Activated naive CD8-positive, alpha-beta T cell treated with anti-CD3 and anti-CD28 coated beads, Interleukin-2, amount 10 ng/mL, durations not matched to agents 7 days and 5 days (primary cell): ENCODE measurements around the gene ZNF236. TPM values are rescaled to one million over a fixed set of nuclear protein-coding genes. Genes with fewer than 3 reads are reported as not detected.

Experiments used
- ATAC-seq: fragments of 150-1000 bp; cut with Tn5 transposase; one replicate; pipeline ENCODE4 v1.10.0; 2021; ENCODE audit warnings: low read depth, moderate library complexity
- POLR2A ChIA-PET: fragments of 350-600 bp; sonication (Branson Sonifier 250); formaldehyde crosslinking; loops from one replicate; lab custom pipeline; 2021; ENCODE audit warnings: antibody characterized with exemption; lab: Charles Lee
- DNase-seq: peaks from one replicate; pipeline ENCODE4 v3.0.0; 2021
- H3K27ac Mint-ChIP-seq: one replicate; pipeline ENCODE4 v1.8.0; 2022; ENCODE audit warnings: mild to moderate bottlenecking, mixed read lengths
- H3K27me3 Mint-ChIP-seq: one replicate; pipeline ENCODE4 v1.8.0; 2022; ENCODE audit warnings: mild to moderate bottlenecking, moderate library complexity, mixed read lengths
- H3K36me3 Mint-ChIP-seq: one replicate; pipeline ENCODE4 v1.8.0; 2021; ENCODE audit warnings: mild to moderate bottlenecking, mixed read lengths
- H3K4me1 Mint-ChIP-seq: one replicate; pipeline ENCODE4 v1.8.0; 2021; ENCODE audit warnings: mixed read lengths
- H3K4me3 Mint-ChIP-seq: one replicate; pipeline ENCODE4 v1.8.0; 2022; ENCODE audit warnings: mild to moderate bottlenecking, moderate library complexity, mixed read lengths
- H3K9me3 Mint-ChIP-seq: one replicate; pipeline ENCODE4 v1.8.0; 2021; ENCODE audit warnings: mixed read lengths
- total RNA-seq, 2 experiments: library from RNA; stranded (reverse); gene quantifications; one replicate each; pipeline ENCODE4 v1.2.3, GENCODE V29; 2021

Gene ZNF236
- total RNA-seq, 2 experiments from 2014 or later = 23.7 to 25.5 TPM

DNA sequence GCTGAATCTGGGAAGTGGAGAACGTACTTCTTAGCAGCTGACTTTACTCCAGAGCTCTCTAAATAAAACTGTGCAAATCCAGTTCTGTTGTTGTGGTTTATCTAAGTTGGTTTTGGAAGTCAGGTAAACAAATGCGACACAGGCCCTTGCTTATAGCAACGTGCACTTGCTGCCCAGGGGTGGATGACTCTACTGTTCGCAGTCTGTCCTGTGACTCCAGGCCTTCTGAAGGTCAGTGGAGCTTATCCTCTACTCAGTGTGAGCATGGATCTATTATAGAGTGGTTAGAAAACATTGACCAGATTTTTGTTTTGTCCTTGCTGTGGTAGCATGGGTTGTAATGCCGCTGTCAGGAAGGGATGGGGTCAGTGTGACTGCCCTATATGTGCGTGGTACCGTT lies 89.1 kb downstream of the ZNF236 start:
- POLR2A ChIA-PET = no interaction called here

DNA sequence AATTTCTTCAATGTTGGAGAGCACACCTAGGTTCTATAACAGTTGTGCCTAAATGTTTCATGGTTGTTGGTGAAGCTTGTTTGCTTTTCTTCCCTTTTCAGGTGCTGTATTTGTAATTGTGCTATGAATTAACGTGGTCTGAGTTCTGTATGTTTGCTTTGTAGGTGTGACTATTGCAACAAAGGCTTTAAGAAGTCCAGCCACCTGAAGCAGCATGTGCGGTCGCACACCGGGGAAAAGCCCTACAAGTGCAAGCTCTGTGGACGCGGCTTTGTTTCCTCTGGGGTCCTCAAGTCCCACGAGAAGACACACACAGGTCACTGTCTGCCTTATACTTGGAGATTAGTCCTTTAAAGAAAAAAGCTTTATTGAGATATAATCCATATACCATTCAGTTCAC lies 91.2 kb downstream of the ZNF236 start:
- ATAC-seq (no peak), DNase-seq (no peak)
- peaks cover 11% of the 10 kb centered on the region for H3K36me3 Mint-ChIP-seq
- no peaks in the 10 kb centered on the region for H3K27me3 Mint-ChIP-seq
- no peak overlapping the region for H3K4me3 Mint-ChIP-seq
- H3K4me1 Mint-ChIP-seq = no peaks in the 10 kb centered on the region
- POLR2A ChIA-PET = no interaction called here
- no peak overlapping the region for H3K27ac Mint-ChIP-seq
- H3K9me3 Mint-ChIP-seq = no peaks in the 10 kb centered on the region

More for the DNA sequence above, 89.1 kb downstream of the ZNF236 start:
- Mint-ChIP-seq H3K27ac (no peak overlapping the region), H3K9me3 (no peaks in the 10 kb centered on the region), H3K36me3 (peaks cover 9% of the 10 kb centered on the region), H3K4me3 (no peak overlapping the region), H3K27me3 (no peaks in the 10 kb centered on the region), H3K4me1 (no peaks in the 10 kb centered on the region)
- DNase-seq (no peak), ATAC-seq (no peak)

DNA sequence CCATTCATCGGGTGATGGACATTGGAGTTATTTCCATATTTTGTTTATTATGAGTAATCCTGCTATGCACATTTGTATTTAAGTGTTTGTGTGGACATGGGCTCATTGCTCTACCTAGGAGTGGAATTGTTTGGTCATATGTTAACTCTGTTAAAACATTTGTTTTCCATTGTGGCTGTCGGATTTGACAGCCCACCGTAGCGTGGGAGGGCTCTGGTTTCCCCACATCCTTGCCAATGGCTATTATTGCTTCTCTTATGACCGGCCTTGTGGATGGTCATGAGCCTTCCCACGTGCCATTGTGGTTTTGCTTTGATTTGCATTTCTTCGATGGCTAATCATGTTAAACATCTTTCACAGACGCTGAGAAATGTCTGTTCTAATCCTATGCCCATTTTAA lies 92.0 kb downstream of the ZNF236 start:
- Mint-ChIP-seq H3K4me1 (no peaks in the 10 kb centered on the region), H3K36me3 (peaks cover 11% of the 10 kb centered on the region), H3K27me3 (no peaks in the 10 kb centered on the region), H3K4me3 (no peak overlapping the region), H3K9me3 (no peaks in the 10 kb centered on the region), H3K27ac (no peak overlapping the region)
- ATAC-seq = no peak
- DNase-seq = no peak
- POLR2A ChIA-PET = no interaction called here

DNA sequence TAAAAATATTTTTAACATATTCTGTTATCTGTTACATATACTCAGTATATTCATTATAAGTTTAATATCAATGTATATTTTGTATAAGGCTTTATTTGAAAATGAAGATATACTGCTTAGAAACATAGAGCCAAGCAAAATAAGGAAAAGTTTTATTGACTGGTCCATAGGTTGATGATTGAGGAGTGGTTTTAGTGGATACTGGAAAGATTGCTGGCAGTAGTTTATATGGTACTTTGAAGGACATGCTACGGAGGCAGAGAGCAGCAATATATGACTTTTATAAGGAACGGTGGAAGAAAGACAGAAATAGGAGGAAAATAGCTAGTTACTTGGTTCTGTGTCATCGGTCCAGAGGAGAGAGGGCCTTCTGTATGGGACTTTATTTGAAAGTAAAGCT lies 92.4 kb downstream of the ZNF236 start:
- POLR2A ChIA-PET = no interaction called here
- H3K4me3 Mint-ChIP-seq = no peak overlapping the region
- ATAC-seq (no peak), DNase-seq (no peak)
- H3K27ac Mint-ChIP-seq = no peak overlapping the region
- no peaks in the 10 kb centered on the region for H3K27me3 Mint-ChIP-seq
- peaks cover 14% of the 10 kb centered on the region for H3K36me3 Mint-ChIP-seq
- H3K4me1 Mint-ChIP-seq = no peaks in the 10 kb centered on the region
- no peaks in the 10 kb centered on the region for H3K9me3 Mint-ChIP-seq

DNA sequence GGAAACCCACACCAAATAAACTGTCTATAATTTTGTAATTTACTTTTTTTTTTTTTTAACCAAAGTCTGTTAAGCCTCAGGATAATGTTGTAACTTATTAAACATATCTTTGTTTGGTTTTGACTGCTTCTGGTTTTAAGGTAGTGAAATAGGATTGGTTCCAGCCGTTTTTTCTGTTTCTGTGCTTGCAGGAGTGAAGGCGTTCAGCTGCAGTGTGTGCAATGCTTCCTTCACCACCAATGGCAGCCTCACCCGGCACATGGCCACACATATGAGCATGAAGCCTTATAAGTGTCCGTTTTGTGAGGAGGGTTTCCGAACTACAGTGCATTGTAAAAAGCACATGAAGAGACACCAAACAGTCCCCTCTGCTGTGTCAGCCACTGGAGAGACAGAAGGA lies 93.1 kb downstream of the ZNF236 start:
- H3K27ac Mint-ChIP-seq = no peak overlapping the region

DNA sequence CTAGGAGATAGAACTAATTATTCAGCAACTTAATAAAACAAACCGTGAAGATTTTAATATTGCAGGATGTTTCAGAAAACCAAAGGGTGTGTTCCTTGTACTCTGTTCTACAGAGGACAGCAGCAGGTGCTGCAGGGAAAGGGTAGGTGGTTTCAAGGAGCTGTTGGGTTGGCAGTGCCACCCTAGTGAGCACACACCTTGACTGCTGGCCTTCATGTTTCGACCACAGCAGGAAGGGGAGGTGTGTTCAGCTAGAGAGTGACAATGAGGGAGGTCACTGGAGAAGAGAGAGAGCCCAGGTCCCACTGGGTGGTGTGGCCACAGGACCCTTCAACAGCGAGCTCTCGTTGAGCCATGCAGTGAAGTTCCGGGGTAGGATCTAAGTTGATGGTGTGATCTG lies 98.6 kb downstream of the ZNF236 start:
- no peak overlapping the region for H3K4me3 Mint-ChIP-seq
- ATAC-seq (no peak), DNase-seq (no peak)
- H3K27me3 Mint-ChIP-seq = no peaks in the 10 kb centered on the region
- H3K27ac Mint-ChIP-seq = no peak overlapping the region
- no peaks in the 10 kb centered on the region for H3K9me3 Mint-ChIP-seq
- H3K36me3 Mint-ChIP-seq = peaks cover 26% of the 10 kb centered on the region
- POLR2A ChIA-PET = no interaction called here
- peaks cover 9% of the 10 kb centered on the region for H3K4me1 Mint-ChIP-seq

More for the DNA sequence above, 93.1 kb downstream of the ZNF236 start:
- H3K4me3 Mint-ChIP-seq = no peak overlapping the region
- H3K9me3 Mint-ChIP-seq = no peaks in the 10 kb centered on the region
- H3K27me3 Mint-ChIP-seq = no peaks in the 10 kb centered on the region
- H3K36me3 Mint-ChIP-seq = peaks cover 14% of the 10 kb centered on the region
- no peak for DNase-seq
- no peaks in the 10 kb centered on the region for H3K4me1 Mint-ChIP-seq
- POLR2A ChIA-PET = no interaction called here
- ATAC-seq = no peak

DNA sequence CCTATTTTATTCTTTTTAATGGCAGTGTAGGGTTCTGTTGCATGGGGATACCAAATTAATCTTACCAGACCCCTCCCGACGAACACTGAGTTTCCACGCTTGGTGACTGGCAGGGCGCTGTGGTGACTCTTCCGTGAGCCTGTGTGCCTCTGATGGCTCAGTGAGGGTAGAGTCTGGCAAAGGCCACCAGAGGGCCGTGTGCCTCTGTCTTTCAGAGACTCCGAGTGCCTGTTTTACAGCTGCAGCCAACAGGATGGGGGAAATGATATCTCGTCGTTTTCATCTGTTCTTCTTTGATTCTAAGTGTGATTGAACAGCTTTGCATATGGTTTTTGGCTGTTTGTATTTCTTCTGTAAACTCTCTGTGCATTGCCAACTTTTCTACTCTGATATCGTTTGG lies 99.8 kb downstream of the ZNF236 start:
- DNase-seq (peak; percentile 41), ATAC-seq (peak; percentile 100)
- H3K4me3 Mint-ChIP-seq = no peak overlapping the region
- H3K27me3 Mint-ChIP-seq = no peaks in the 10 kb centered on the region
- H3K4me1 Mint-ChIP-seq = peaks cover 9% of the 10 kb centered on the region
- POLR2A ChIA-PET = interaction anchor here (0.7 kb wide), 2 partner anchors 55 to 1886 kb away, joined by 3 to 6 read pairs; no protein-coding TSS in a partner anchor
- no peaks in the 10 kb centered on the region for H3K9me3 Mint-ChIP-seq
- H3K27ac Mint-ChIP-seq = no peak overlapping the region
- peaks cover 31% of the 10 kb centered on the region for H3K36me3 Mint-ChIP-seq

DNA sequence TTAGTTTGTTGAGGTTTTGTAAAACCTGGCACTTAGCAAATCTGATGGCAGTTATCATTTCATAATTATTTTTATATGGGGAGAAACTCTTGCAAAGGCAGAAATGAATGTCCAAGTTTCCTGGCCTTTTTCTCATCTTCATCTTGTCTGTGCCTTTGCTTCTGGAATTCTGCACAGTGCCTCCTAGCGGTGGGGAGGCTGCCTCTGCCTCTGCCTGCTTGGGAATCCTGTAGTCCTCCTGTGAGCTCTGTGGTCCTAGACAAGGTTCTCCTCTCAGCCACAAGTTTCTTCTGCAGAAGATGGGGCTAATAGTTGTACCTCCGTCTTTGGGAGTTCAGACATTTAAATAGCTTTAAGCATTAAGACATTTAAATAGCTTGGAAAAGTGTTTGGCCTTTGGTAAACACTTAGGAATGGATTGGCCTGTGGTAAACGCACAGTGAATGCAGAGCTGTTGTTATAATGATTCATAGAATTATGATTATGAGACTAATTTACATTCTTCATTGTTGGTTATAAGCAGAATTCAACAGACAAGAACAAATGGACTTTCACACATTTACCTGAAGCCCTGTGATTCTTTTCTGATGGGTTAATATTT lies 101.2 kb downstream of the ZNF236 start:
- Mint-ChIP-seq H3K4me3 (no peak overlapping the region), H3K27me3 (no peaks in the 10 kb centered on the region), H3K9me3 (no peaks in the 10 kb centered on the region), H3K36me3 (peaks cover 29% of the 10 kb centered on the region), H3K27ac (no peak overlapping the region), H3K4me1 (peaks cover 9% of the 10 kb centered on the region)
- no peak for ATAC-seq
- POLR2A ChIA-PET = no interaction called here
- DNase-seq = no peak

DNA sequence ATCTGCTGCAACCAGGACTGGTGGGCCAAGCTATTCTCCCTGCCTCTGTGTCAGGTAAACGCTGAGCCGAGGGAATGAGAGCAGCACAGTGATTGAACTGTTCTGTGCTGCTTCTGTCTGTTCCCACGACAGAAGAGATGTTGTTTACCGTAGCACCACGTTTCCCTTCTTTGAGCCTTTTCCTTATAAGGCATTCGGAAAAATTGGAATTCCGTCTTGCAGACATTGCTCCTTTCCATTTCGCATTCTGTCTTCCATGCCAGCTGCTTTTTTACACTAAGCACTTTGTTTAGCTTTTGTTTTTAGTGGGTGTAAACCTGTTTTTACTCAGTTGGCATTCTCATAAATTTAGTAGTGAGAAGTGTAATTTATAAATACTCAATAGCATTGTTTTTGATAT lies 103.1 kb downstream of the ZNF236 start:
- Mint-ChIP-seq H3K9me3 (no peaks in the 10 kb centered on the region), H3K36me3 (peaks cover 31% of the 10 kb centered on the region), H3K27me3 (no peaks in the 10 kb centered on the region), H3K4me1 (peaks cover 9% of the 10 kb centered on the region), H3K4me3 (no peak overlapping the region), H3K27ac (no peak overlapping the region)
- ATAC-seq (no peak), DNase-seq (no peak)
- POLR2A ChIA-PET = no interaction called here

DNA sequence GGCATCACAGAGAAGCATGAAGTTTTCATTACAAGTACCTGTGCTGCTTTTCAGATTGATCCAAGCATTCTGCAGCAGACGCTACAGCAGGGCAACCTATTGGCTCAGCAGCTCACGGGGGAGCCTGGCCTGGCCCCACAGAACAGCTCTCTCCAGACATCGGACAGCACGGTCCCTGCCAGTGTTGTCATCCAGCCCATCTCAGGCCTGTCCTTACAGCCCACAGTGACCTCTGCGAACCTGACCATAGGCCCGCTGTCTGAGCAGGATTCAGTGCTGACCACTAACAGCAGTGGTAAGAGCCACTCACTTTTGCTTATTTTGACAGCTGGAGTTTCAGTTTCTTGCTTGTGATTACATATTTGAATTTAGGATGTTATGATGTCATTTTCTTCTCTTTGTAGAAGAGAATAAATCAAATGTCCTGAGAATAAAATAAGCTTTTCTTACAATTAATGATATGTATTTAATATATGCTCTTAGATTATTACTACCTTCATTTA lies 104.9 kb downstream of the ZNF236 start:
- Mint-ChIP-seq H3K4me1 (peaks cover 3% of the 10 kb centered on the region), H3K9me3 (no peaks in the 10 kb centered on the region), H3K4me3 (no peak overlapping the region), H3K27me3 (no peaks in the 10 kb centered on the region), H3K27ac (no peak overlapping the region), H3K36me3 (peaks cover 23% of the 10 kb centered on the region)
- POLR2A ChIA-PET = no interaction called here
- no peak for DNase-seq
- no peak for ATAC-seq

DNA sequence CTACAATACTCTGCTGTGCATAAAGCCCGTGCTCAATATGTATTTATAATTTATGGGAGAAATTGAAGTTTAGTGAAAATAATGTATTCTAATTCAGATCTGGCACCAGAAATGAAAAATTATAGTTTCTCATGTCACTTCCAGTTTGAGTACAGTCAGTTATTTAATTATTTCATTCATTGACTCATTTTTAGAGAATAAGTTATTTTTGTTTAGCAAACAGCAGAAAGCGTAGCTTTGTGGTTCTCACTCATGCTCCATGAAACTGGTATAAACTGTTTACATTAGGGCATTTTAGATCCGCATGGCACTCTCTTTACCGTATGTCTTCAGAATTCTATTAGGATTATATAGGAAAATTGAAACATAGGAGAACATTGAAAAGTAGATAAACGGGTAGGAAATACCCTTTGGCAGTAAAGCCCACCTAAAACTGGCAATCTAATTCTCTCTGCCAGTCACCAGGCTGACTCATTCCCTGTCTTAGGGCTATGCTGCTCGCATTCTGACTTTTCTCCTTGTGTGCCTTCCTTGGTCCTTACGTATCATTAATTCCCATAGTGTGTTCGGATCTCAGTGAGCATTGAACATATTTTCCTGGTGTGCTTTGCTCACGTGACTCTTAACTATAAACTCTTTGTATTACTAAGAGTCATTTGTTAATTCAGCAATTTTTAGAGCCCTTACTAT lies 106.0 kb downstream of the ZNF236 start:
- Mint-ChIP-seq H3K27ac (no peak overlapping the region), H3K27me3 (no peaks in the 10 kb centered on the region), H3K36me3 (peaks cover 23% of the 10 kb centered on the region), H3K4me1 (peaks cover 7% of the 10 kb centered on the region), H3K4me3 (no peak overlapping the region), H3K9me3 (no peaks in the 10 kb centered on the region)
- ATAC-seq (no peak), DNase-seq (no peak)
- POLR2A ChIA-PET = no interaction called here

DNA sequence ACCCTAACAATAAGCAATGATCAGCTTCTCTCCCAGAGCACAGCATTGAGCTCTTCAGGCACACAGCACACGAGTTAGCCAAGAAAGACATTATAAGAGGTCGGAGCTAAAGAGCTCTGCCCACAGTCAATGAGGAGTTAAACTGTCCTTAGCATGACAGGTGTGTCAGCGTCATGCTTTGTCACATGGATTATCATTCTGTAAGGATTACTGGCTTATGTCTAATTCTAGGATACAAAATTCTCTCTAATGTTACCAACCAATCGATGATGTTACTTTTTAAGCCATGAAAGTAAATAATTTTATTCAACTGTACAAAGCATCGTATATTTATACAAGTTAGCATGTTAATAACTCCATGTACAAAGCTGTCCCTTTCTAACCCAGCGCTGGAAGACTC lies 108.8 kb downstream of the ZNF236 start:
- ATAC-seq (no peak), DNase-seq (no peak)
- Mint-ChIP-seq H3K27ac (no peak overlapping the region), H3K4me1 (peaks cover 7% of the 10 kb centered on the region), H3K27me3 (no peaks in the 10 kb centered on the region), H3K36me3 (peaks cover 11% of the 10 kb centered on the region), H3K4me3 (no peak overlapping the region), H3K9me3 (no peaks in the 10 kb centered on the region)
- POLR2A ChIA-PET = no interaction called here

DNA sequence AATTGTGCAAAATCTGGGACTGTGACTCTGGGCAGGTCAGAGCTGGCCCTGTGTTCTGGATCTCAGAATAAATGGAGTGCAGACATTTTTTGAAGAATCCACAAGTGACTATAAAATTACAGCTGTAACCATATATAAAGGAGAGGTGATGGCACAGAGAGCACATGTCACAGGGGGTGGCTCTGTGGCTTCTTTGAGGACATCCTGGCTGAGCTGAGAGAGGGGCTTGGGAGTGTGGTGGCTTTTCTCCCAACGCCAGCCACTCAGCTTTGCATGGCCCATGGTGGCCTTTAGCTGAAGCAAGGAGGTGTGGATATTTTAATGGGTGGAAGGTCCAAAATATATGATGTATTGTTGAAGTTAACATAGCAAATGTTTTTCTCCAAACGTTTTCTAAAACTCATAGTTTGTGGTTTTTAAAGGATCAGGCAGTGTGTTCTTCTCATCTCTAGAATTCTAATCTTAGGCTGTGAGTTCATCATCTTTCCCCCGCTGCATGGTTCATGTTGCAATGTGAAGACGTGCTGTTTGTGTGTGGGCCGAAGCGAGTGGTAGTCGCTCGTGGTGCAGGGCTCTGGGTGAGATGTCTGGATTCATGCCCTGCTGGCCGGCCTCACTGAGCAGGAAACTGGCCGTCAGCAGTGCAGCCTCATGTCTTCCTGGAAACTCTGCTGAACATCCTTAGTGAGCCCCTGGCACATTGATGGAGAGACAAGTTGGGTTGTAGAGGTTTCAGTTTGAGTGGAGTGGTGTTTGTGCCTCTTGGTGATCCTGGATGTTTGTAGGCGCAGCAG lies 109.9 kb downstream of the ZNF236 start:
- ATAC-seq (no peak), DNase-seq (no peak)
- peaks cover 7% of the 10 kb centered on the region for H3K36me3 Mint-ChIP-seq
- no peaks in the 10 kb centered on the region for H3K9me3 Mint-ChIP-seq
- H3K4me3 Mint-ChIP-seq = no peak overlapping the region
- H3K4me1 Mint-ChIP-seq = peaks cover 7% of the 10 kb centered on the region
- POLR2A ChIA-PET = no interaction called here
- H3K27ac Mint-ChIP-seq = no peak overlapping the region
- H3K27me3 Mint-ChIP-seq = no peaks in the 10 kb centered on the region
